Gastroesophageal sphincter (tissue), 4 donors: ENCODE measurements around the gene TBC1D13. TPM values are rescaled to one million over a fixed set of nuclear protein-coding genes. Genes with fewer than 3 reads are reported as not detected.

Source experiments
- ATAC-seq: fragments of 150-250 bp; one replicate; pipeline ENCODE4 v1.9.1; 2016; ENCODE audit warnings: mild to moderate bottlenecking, moderate library complexity
- H3K27ac ChIP-seq, 4 donors: fragments of 200-600 bp; sonication (generic) in 3 of 4; 1 replicate in 3 of 4; 2 replicates in 1 of 4; pipeline ENCODE4 v1.5.1; 2016 to 2019
- H3K27me3 ChIP-seq: fragments of 200-600 bp; sonication (generic); one replicate; pipeline ENCODE4 v1.5.1; 2019
- H3K36me3 ChIP-seq, 2 donors: fragments of 200-600 bp; sonication (generic); one replicate each; pipeline ENCODE4 v1.5.1; 2019; ENCODE audit warnings: control low read depth in 1 of 2
- H3K4me1 ChIP-seq, 3 donors: fragments of 200-600 bp; sonication (generic); 1 replicate in 2 of 3; 2 replicates in 1 of 3; pipeline ENCODE4 v1.5.1; 2016 to 2019; ENCODE audit warnings: control low read depth in 2 of 3
- H3K4me3 ChIP-seq, 2 donors: fragments of 200-600 bp; sonication (generic); one replicate each; pipeline ENCODE4 v1.5.1; 2019; ENCODE audit warnings: mild to moderate bottlenecking in 1 of 2, moderate library complexity in 1 of 2
- H3K9me3 ChIP-seq, 3 donors: fragments of 200-600 bp; sonication (generic); one replicate each; pipeline ENCODE4 v1.5.1; 2017 to 2019; ENCODE audit warnings: control low read depth in 2 of 3
- EP300 ChIP-seq: sonication (generic); formaldehyde crosslinking; IDR thresholded peaks from one replicate; pipeline ENCODE4 v1.6.1; 2017; ENCODE audit warnings: antibody characterized with exemption, mild to moderate bottlenecking
- POLR2A ChIP-seq, 2 donors: fragments of 450-650 bp; IDR thresholded peaks; one replicate each; pipeline ENCODE4 v1.6.1; 2017; ENCODE audit warnings: antibody characterized with exemption in 2 of 2, mild to moderate bottlenecking in 2 of 2, moderate library complexity in 1 of 2
- POLR2AphosphoS5 ChIP-seq: sonication (generic); formaldehyde crosslinking; IDR thresholded peaks from one replicate; pipeline ENCODE4 v1.6.1; 2017; ENCODE audit warnings: antibody characterized with exemption
- WGBS, 2 donors: methylation state at CpG; one replicate each; pipeline ENCODE4 v1.1.5; 2018; ENCODE audit warnings: low coverage in 1 of 2; 5-methylcytosine and 5-hydroxymethylcytosine counted together
- total RNA-seq, 4 donors: library from RNA; depleted of rRNA; stranded (reverse); fragments of >200 nt; gene quantifications; one replicate each; pipeline ENCODE4 v1.1.0, GENCODE V29; 2016
- TF ChIP-seq, protein P1 (sequence below), 4 experiments: fragments of 200-600 bp in 2 of 4; fragments of 450-650 bp in 2 of 4; sonication (generic) in 1 of 4; IDR thresholded peaks; one replicate each; pipeline ENCODE4 v1.5.1; 2017 to 2019; ENCODE audit warnings: antibody characterized with exemption in 4 of 4, mild to moderate bottlenecking in 2 of 4, moderate library complexity in 2 of 4

The TBC1D13 gene
- total RNA-seq, 4 donors from 2014 or later, result 13.2 to 40.9 (median 17.7) TPM

GRCh38 chr9:128750926-128751595 is 36.0 kb upstream of the TBC1D13 start:
- H3K4me3 ChIP-seq, result no peak overlapping the region
- H3K27me3 ChIP-seq, result no peaks in the 10 kb centered on the region
- 80 to 99% methylated on average over 2 to 12 of the region's 22 CpGs for WGBS, 2 donors
- ATAC-seq, result no peak
- H3K36me3 ChIP-seq, result peaks cover 0 to 95% of the 10 kb centered on the region in 2 donors
- TF ChIP-seq POLR2A (IDR thresholded peaks at IDR 0.05) (no peak), POLR2AphosphoS5 (no peak), EP300 (no peak)
- TF ChIP-seq, protein P1, sequence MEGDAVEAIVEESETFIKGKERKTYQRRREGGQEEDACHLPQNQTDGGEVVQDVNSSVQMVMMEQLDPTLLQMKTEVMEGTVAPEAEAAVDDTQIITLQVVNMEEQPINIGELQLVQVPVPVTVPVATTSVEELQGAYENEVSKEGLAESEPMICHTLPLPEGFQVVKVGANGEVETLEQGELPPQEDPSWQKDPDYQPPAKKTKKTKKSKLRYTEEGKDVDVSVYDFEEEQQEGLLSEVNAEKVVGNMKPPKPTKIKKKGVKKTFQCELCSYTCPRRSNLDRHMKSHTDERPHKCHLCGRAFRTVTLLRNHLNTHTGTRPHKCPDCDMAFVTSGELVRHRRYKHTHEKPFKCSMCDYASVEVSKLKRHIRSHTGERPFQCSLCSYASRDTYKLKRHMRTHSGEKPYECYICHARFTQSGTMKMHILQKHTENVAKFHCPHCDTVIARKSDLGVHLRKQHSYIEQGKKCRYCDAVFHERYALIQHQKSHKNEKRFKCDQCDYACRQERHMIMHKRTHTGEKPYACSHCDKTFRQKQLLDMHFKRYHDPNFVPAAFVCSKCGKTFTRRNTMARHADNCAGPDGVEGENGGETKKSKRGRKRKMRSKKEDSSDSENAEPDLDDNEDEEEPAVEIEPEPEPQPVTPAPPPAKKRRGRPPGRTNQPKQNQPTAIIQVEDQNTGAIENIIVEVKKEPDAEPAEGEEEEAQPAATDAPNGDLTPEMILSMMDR (IDR thresholded peaks at IDR 0.05), result no peak
- no peak overlapping the region for H3K27ac ChIP-seq
- no peaks in the 10 kb centered on the region for H3K4me1 ChIP-seq
- no peaks in the 10 kb centered on the region for H3K9me3 ChIP-seq

GRCh38 chr9:128753627-128754026 is 33.4 kb upstream of the TBC1D13 start:
- ATAC-seq, result no peak
- H3K27me3 ChIP-seq, result no peaks in the 10 kb centered on the region
- peaks cover 0 to 73% of the 10 kb centered on the region in 2 donors for H3K36me3 ChIP-seq
- no peak overlapping the region for H3K27ac ChIP-seq
- no peak overlapping the region for H3K4me3 ChIP-seq
- TF ChIP-seq POLR2A (IDR thresholded peaks at IDR 0.05), result no peak
- no peak for TF ChIP-seq POLR2AphosphoS5
- TF ChIP-seq, protein P1 (IDR thresholded peaks at IDR 0.05), result no peak
- no peak for TF ChIP-seq EP300
- no peaks in the 10 kb centered on the region for H3K9me3 ChIP-seq
- no peaks in the 10 kb centered on the region for H3K4me1 ChIP-seq
- WGBS, 2 donors, result 87 to 100% methylated on average over 1 to 3 of the region's 16 CpGs

DNA sequence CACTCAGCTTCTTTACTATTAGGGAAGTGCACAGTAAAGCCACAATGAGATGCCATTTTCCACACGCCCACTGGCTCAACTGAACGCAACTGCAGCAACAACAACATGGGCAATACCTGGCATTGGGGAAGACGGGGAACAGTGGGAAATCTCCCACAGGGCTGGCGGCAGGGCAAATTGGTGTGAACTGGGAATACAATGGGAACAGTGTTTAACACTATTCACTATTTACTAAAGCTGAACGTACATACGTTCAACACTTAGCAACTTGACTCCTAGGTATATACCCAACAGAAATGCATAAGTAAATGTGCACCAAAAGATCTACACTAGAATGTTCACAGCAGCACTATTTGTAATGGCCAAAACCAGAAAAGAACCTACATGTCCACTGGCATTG is 29.5 kb upstream of the TBC1D13 start:
- no peaks in the 10 kb centered on the region for H3K9me3 ChIP-seq
- ATAC-seq, result no peak
- WGBS, 2 donors, result 67 to 77% methylated on average over 5 to 6 of the region's 6 CpGs
- no peak for TF ChIP-seq POLR2AphosphoS5
- TF ChIP-seq, protein P1 (IDR thresholded peaks at IDR 0.05), result no peak
- no peak for TF ChIP-seq POLR2A (IDR thresholded peaks at IDR 0.05)
- no peak for TF ChIP-seq EP300
- H3K27ac ChIP-seq, result no peak overlapping the region
- peaks cover 0 to 34% of the 10 kb centered on the region in 2 donors for H3K36me3 ChIP-seq
- H3K4me3 ChIP-seq, result no peak overlapping the region
- no peaks in the 10 kb centered on the region for H3K27me3 ChIP-seq
- peaks cover 0 to 8% (median 0%) of the 10 kb centered on the region in 3 donors for H3K4me1 ChIP-seq

- ATAC-seq, result no peak
- H3K9me3 ChIP-seq, result no peaks in the 10 kb centered on the region
These were observed 24.2 kb upstream of the TBC1D13 start for GRCh38 chr9:128762671-128763449.

More at GRCh38 chr9:128762671-128763449, 24.2 kb upstream of the TBC1D13 start:
- Histone ChIP-seq H3K27ac (no peak overlapping the region), H3K4me1 (peaks cover 0 to 23% (median 0%) of the 10 kb centered on the region in 3 donors), H3K4me3 (no peak overlapping the region), H3K27me3 (no peaks in the 10 kb centered on the region), H3K36me3 (peaks cover 0 to 24% of the 10 kb centered on the region in 2 donors)
- 74 to 75% methylated on average over 3 to 4 of the region's 9 CpGs for WGBS, 2 donors
- TF ChIP-seq POLR2A (IDR thresholded peaks at IDR 0.05) (no peak), POLR2AphosphoS5 (no peak), EP300 (no peak)
- TF ChIP-seq, protein P1 (IDR thresholded peaks at IDR 0.05), result no peak
